Sigmoid colon (tissue), 4 donors: ENCODE data around the gene NUFIP1.

ENCODE experiments used
- POLR2A ChIP-seq, 2 donors: fragments of 450-650 bp; IDR thresholded peaks; one replicate each; pipeline ENCODE4 v1.6.1; 2016; ENCODE audit warnings: antibody characterized with exemption in 2 of 2, mild to moderate bottlenecking in 2 of 2, moderate library complexity in 2 of 2
- POLR2AphosphoS5 ChIP-seq, 4 donors: sonication (generic); formaldehyde crosslinking; IDR thresholded peaks; one replicate each; pipeline ENCODE4 v1.6.1; 2017; ENCODE audit warnings: antibody characterized with exemption in 4 of 4
- TF ChIP-seq, protein P1 (sequence below), 4 experiments: fragments of 450-650 bp in 3 of 4; fragments of 200-600 bp in 1 of 4; IDR thresholded peaks; one replicate each; pipeline ENCODE4 v1.5.1; 2016 to 2019; ENCODE audit warnings: antibody characterized with exemption in 4 of 4, mild to moderate bottlenecking in 3 of 4, moderate library complexity in 2 of 4

GRCh38 chr13:45015300-45015699 is 26.0 kb upstream of the NUFIP1 start:
- no peak for TF ChIP-seq POLR2AphosphoS5 (IDR thresholded peaks at IDR 0.05)
- TF ChIP-seq POLR2A (IDR thresholded peaks at IDR 0.05): no peak
- TF ChIP-seq, protein P1, sequence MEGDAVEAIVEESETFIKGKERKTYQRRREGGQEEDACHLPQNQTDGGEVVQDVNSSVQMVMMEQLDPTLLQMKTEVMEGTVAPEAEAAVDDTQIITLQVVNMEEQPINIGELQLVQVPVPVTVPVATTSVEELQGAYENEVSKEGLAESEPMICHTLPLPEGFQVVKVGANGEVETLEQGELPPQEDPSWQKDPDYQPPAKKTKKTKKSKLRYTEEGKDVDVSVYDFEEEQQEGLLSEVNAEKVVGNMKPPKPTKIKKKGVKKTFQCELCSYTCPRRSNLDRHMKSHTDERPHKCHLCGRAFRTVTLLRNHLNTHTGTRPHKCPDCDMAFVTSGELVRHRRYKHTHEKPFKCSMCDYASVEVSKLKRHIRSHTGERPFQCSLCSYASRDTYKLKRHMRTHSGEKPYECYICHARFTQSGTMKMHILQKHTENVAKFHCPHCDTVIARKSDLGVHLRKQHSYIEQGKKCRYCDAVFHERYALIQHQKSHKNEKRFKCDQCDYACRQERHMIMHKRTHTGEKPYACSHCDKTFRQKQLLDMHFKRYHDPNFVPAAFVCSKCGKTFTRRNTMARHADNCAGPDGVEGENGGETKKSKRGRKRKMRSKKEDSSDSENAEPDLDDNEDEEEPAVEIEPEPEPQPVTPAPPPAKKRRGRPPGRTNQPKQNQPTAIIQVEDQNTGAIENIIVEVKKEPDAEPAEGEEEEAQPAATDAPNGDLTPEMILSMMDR (IDR thresholded peaks at IDR 0.05): no peak
